ENCODE data around the gene C19orf85.

Gene C19orf85

GRCh38 chr19:55441692-55442321, 22.7 kb downstream of the C19orf85 start:
- H3K4me2 ChIP-seq: no peak overlapping the region
- no peaks in the 10 kb centered on the region for H3K79me2 ChIP-seq (ENCODE audit: insufficient read depth, low read depth)
- H3K36me3 ChIP-seq (ENCODE audit: insufficient read depth): no peaks in the 10 kb centered on the region
- H3K4me1 ChIP-seq (ENCODE audit: low read depth, poor library complexity, severe bottlenecking): peaks cover 2% of the 10 kb centered on the region
- H3K9ac ChIP-seq: no peak overlapping the region
- H4K20me1 ChIP-seq (ENCODE audit: insufficient read depth): no peaks in the 10 kb centered on the region
- H3K27me3 ChIP-seq (ENCODE audit: insufficient read depth, low read depth): peaks cover 82% of the 10 kb centered on the region
- H2AFZ ChIP-seq (ENCODE audit: low read depth): no peak overlapping the region
- H3K27ac ChIP-seq: no peak overlapping the region
- no peak overlapping the region for H3K4me3 ChIP-seq (IDR thresholded peaks at IDR 0.05; ENCODE audit: insufficient read depth, low read depth, low read length)
- TF ChIP-seq, protein P1, sequence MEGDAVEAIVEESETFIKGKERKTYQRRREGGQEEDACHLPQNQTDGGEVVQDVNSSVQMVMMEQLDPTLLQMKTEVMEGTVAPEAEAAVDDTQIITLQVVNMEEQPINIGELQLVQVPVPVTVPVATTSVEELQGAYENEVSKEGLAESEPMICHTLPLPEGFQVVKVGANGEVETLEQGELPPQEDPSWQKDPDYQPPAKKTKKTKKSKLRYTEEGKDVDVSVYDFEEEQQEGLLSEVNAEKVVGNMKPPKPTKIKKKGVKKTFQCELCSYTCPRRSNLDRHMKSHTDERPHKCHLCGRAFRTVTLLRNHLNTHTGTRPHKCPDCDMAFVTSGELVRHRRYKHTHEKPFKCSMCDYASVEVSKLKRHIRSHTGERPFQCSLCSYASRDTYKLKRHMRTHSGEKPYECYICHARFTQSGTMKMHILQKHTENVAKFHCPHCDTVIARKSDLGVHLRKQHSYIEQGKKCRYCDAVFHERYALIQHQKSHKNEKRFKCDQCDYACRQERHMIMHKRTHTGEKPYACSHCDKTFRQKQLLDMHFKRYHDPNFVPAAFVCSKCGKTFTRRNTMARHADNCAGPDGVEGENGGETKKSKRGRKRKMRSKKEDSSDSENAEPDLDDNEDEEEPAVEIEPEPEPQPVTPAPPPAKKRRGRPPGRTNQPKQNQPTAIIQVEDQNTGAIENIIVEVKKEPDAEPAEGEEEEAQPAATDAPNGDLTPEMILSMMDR (conservative IDR thresholded peaks at IDR 0.05; ENCODE audit: low read depth, low read length): no peak

DNA sequence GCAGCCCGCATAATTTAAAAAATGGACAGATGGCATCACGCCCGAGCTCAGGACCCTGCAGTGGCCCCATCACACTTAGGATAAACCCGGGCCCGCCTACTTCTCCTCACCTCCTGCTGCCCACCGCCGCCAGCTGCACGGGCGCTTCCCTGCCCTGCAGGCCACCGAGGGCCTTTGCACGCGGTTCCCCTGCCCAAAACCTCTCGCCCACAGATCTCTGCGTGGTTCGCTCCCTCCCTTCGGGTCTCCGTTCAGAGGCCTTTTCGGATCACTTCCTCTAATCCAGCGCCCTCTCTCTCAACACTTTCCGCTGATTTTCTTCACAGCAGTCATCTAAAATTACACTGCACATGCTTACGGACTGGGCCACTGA, 23.2 kb downstream of the C19orf85 start:
- Histone ChIP-seq H3K4me3 (IDR thresholded peaks at IDR 0.05; ENCODE audit: insufficient read depth, low read depth, low read length) (no peak overlapping the region), H2AFZ (ENCODE audit: low read depth) (no peak overlapping the region)

GRCh38 chr19:55440411-55441105, 24.0 kb downstream of the C19orf85 start:
- no peak overlapping the region for H3K4me3 ChIP-seq (IDR thresholded peaks at IDR 0.05; ENCODE audit: insufficient read depth, low read depth, low read length)

More for the DNA sequence above, 23.2 kb downstream of the C19orf85 start:
- Histone ChIP-seq H3K4me1 (ENCODE audit: low read depth, poor library complexity, severe bottlenecking) (peaks cover 2% of the 10 kb centered on the region), H3K9ac (no peak overlapping the region), H4K20me1 (ENCODE audit: insufficient read depth) (no peaks in the 10 kb centered on the region), H3K4me2 (no peak overlapping the region), H3K27me3 (ENCODE audit: insufficient read depth, low read depth) (peaks cover 80% of the 10 kb centered on the region), H3K79me2 (ENCODE audit: insufficient read depth, low read depth) (no peaks in the 10 kb centered on the region), H3K36me3 (ENCODE audit: insufficient read depth) (no peaks in the 10 kb centered on the region), H3K27ac (no peak overlapping the region)
- TF ChIP-seq, protein P1 (conservative IDR thresholded peaks at IDR 0.05; ENCODE audit: low read depth, low read length): no peak

GRCh38 chr19:55439052-55439451, 25.5 kb downstream of the C19orf85 start:
- no peak overlapping the region for H3K4me3 ChIP-seq (IDR thresholded peaks at IDR 0.05; ENCODE audit: insufficient read depth, low read depth, low read length)
- H4K20me1 ChIP-seq (ENCODE audit: insufficient read depth): no peaks in the 10 kb centered on the region
- no peak overlapping the region for H3K27ac ChIP-seq
- peaks cover 2% of the 10 kb centered on the region for H3K4me1 ChIP-seq (ENCODE audit: low read depth, poor library complexity, severe bottlenecking)
- no peak overlapping the region for H3K9ac ChIP-seq
- H2AFZ ChIP-seq (ENCODE audit: low read depth): no peak overlapping the region
- TF ChIP-seq, protein P1 (conservative IDR thresholded peaks at IDR 0.05; ENCODE audit: low read depth, low read length): no peak
- no peaks in the 10 kb centered on the region for H3K36me3 ChIP-seq (ENCODE audit: insufficient read depth)
- H3K27me3 ChIP-seq (ENCODE audit: insufficient read depth, low read depth): peaks cover 63% of the 10 kb centered on the region
- no peaks in the 10 kb centered on the region for H3K79me2 ChIP-seq (ENCODE audit: insufficient read depth, low read depth)
- no peak overlapping the region for H3K4me2 ChIP-seq

More at GRCh38 chr19:55440411-55441105, 24.0 kb downstream of the C19orf85 start:
- H3K79me2 ChIP-seq (ENCODE audit: insufficient read depth, low read depth): no peaks in the 10 kb centered on the region
- no peaks in the 10 kb centered on the region for H4K20me1 ChIP-seq (ENCODE audit: insufficient read depth)
- no peak overlapping the region for H3K27ac ChIP-seq
- H3K36me3 ChIP-seq (ENCODE audit: insufficient read depth): no peaks in the 10 kb centered on the region
- H2AFZ ChIP-seq (ENCODE audit: low read depth): no peak overlapping the region
- TF ChIP-seq, protein P1 (conservative IDR thresholded peaks at IDR 0.05; ENCODE audit: low read depth, low read length): no peak
- H3K9ac ChIP-seq: no peak overlapping the region
- H3K27me3 ChIP-seq (ENCODE audit: insufficient read depth, low read depth): peaks cover 78% of the 10 kb centered on the region
- peaks cover 2% of the 10 kb centered on the region for H3K4me1 ChIP-seq (ENCODE audit: low read depth, poor library complexity, severe bottlenecking)
- H3K4me2 ChIP-seq: no peak overlapping the region
